Endothelial cell of umbilical vein (primary cell): Measurements from ENCODE around the gene CFAP210.

Source experiments
- EZH2 ChIP-seq: IDR thresholded peaks from 2 replicates; pipeline ENCODE4 v1.6.1; 2012; ENCODE audit warnings: borderline replicate concordance, low read depth, mild to moderate bottlenecking, moderate library complexity, low read length, inconsistent platforms; ENCODE audit not compliant: severe bottlenecking
- JUN ChIP-seq: IDR thresholded peaks from 2 replicates; pipeline ENCODE4 v1.6.1; 2011; ENCODE audit warnings: borderline replicate concordance, low read depth; ENCODE audit not compliant: insufficient read length, insufficient read depth
- TF ChIP-seq, protein P1 (sequence below), 2 donors: IDR thresholded peaks; 1 replicate in 1 of 2; 2 replicates in 1 of 2; pipeline ENCODE4 v1.5.1; 2011; ENCODE audit warnings: low read length in 2 of 2, mild to moderate bottlenecking in 2 of 2, moderate library complexity in 2 of 2, control low read depth in 1 of 2, inconsistent platforms in 1 of 2, low read depth in 1 of 2; ENCODE audit not compliant: insufficient read depth in 1 of 2; ENCODE audit errors: extremely low read depth in 1 of 2

DNA sequence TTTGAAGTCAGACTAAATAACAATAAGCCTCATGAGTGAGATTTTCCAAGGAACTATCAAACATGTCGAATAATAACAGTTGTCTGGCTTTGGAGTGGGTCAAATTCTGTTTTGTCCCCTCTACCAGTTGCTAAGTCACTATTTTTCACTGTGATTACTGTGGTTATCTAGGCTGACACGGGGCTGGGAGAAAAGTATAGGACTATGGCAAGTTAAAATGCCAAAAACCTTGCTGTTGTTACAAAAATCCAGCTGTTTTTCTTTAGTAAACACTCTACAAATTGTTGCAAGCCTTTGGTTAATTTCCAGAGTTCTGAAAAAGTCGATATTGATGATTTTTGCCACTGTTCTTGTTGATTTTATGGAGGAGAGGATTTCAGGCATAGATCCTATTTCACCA, 1.5 kb downstream of the CFAP210 start:
- TF ChIP-seq, protein P1, sequence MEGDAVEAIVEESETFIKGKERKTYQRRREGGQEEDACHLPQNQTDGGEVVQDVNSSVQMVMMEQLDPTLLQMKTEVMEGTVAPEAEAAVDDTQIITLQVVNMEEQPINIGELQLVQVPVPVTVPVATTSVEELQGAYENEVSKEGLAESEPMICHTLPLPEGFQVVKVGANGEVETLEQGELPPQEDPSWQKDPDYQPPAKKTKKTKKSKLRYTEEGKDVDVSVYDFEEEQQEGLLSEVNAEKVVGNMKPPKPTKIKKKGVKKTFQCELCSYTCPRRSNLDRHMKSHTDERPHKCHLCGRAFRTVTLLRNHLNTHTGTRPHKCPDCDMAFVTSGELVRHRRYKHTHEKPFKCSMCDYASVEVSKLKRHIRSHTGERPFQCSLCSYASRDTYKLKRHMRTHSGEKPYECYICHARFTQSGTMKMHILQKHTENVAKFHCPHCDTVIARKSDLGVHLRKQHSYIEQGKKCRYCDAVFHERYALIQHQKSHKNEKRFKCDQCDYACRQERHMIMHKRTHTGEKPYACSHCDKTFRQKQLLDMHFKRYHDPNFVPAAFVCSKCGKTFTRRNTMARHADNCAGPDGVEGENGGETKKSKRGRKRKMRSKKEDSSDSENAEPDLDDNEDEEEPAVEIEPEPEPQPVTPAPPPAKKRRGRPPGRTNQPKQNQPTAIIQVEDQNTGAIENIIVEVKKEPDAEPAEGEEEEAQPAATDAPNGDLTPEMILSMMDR (IDR thresholded peaks at IDR 0.05; ENCODE audit: extremely low read depth in 1 of 2, insufficient read depth in 1 of 2, low read depth in 1 of 2, low read length in 2 of 2) = no peak
- no peak for TF ChIP-seq JUN
- TF ChIP-seq EZH2 = no peak
